K562 (cell line): ENCODE measurements around the gene PRKCE.

Source experiments
- CTCF ChIP-seq, 3 experiments: IDR thresholded peaks in 2 of 3; conservative IDR thresholded peaks in 1 of 3; 2 replicates each; pipeline ENCODE4 v1.5.1; 2011 to 2012; ENCODE audit warnings: low read length in 3 of 3, mild to moderate bottlenecking in 3 of 3, control low read depth in 2 of 3, improper control_type of control experiment in 1 of 3, inconsistent platforms in 1 of 3, low read depth in 1 of 3, mixed read lengths in 1 of 3, moderate library complexity in 1 of 3; ENCODE audit not compliant: insufficient read depth in 2 of 3
- ESRRA ChIP-seq: fragments of 450-650 bp; IDR thresholded peaks from 2 replicates; pipeline ENCODE4 v1.6.1; 2014; ENCODE audit warnings: low read depth, mild to moderate bottlenecking, moderate library complexity, borderline replicate concordance
- FOXA3 ChIP-seq, 2 experiments: fragments of 450-650 bp in 1 of 2; sonication (generic) in 1 of 2; formaldehyde crosslinking; IDR thresholded peaks in 1 of 2; conservative IDR thresholded peaks in 1 of 2; 2 replicates each; pipeline versions ENCODE4 v1.4.0 to v1.8.0; 2020 to 2022; ENCODE audit warnings: mild to moderate bottlenecking in 2 of 2, missing genetic modification reagents in 1 of 2
- PATZ1 ChIP-seq: fragments of 250-450 bp; sonication (Bioruptor Pico); IDR thresholded peaks from 2 replicates; pipeline ENCODE4 v1.5.0; 2020; ENCODE audit warnings: mild to moderate bottlenecking, borderline replicate concordance
- TAF15 ChIP-seq: fragments of 200-400 bp; formaldehyde crosslinking; IDR thresholded peaks from 2 replicates; pipeline ENCODE4 v1.6.1; 2017; ENCODE audit warnings: mild to moderate bottlenecking, low read depth, low read length, moderate library complexity

DNA sequence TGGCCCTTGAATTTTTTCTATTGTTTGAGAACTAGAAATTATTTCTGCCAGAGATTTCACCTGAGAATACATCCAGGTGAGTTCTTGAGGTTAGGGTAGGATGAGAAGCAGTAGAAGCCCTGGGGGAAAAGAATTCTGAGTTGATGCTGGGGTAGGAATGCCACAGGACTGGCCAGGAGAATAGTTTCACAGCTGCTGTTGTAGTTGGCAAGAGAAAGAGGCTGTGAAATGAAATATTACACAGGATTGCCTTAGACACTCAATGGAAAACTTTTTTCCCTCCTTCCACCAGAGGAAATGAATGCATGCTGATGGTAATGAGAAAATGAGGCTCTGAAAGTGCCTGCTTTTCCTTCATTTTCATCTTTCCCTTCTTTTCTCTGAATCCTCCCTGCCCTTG, 54.6 kb downstream of the PRKCE start:
- no peak for TF ChIP-seq CTCF (IDR thresholded peaks at IDR 0.05 in 2 of 3, conservative IDR thresholded peaks at IDR 0.05 in 1 of 3; ENCODE audit: insufficient read depth in 2 of 3, low read depth in 1 of 3, low read length in 3 of 3)
- TF ChIP-seq ESRRA: no peak
- no peak for TF ChIP-seq PATZ1 (CRISPR knock-in tag)
- no peak for TF ChIP-seq FOXA3 (CRISPR knock-in tag; conservative IDR thresholded peaks at IDR 0.05 in 1 of 2, IDR thresholded peaks at IDR 0.05 in 1 of 2)
- no peak for TF ChIP-seq TAF15
